NCI-H510A (cell line): Measurements from ENCODE around the gene ZNF618.

Source experiments
- DNase-seq: peaks from one replicate; lab custom pipeline; 2025; lab: John Stamatoyannopoulos, UW

Gene ZNF618

GRCh38 chr9:113912816-113913215, 36.7 kb downstream of the ZNF618 start:
- no peak for DNase-seq

GRCh38 chr9:113913426-113914195, 37.5 kb downstream of the ZNF618 start:
- no peak for DNase-seq

GRCh38 chr9:113914517-113914916, 38.4 kb downstream of the ZNF618 start:
- no peak for DNase-seq

- no peak for DNase-seq
Observed at GRCh38 chr9:113915817-113916434, 39.8 kb downstream of the ZNF618 start.

- no peak for DNase-seq
Observed at GRCh38 chr9:113916931-113917330, 40.8 kb downstream of the ZNF618 start.

- DNase-seq = no peak
Observed at GRCh38 chr9:113918697-113919350, 42.7 kb downstream of the ZNF618 start.

GRCh38 chr9:113919382-113919781, 43.3 kb downstream of the ZNF618 start:
- DNase-seq = no peak

- DNase-seq = no peak
Observed at GRCh38 chr9:113919871-113920270, 43.8 kb downstream of the ZNF618 start.

GRCh38 chr9:113920872-113921271, 44.8 kb downstream of the ZNF618 start:
- no peak for DNase-seq

GRCh38 chr9:113921396-113921925, 45.4 kb downstream of the ZNF618 start:
- no peak for DNase-seq

- DNase-seq = no peak
Observed at GRCh38 chr9:113922160-113922559, 46.1 kb downstream of the ZNF618 start.

- DNase-seq = no peak
Observed at GRCh38 chr9:113926211-113926610, 50.1 kb downstream of the ZNF618 start.

GRCh38 chr9:113927277-113927676, 51.2 kb downstream of the ZNF618 start:
- no peak for DNase-seq

GRCh38 chr9:113928269-113928668, 52.2 kb downstream of the ZNF618 start:
- DNase-seq = no peak

- no peak for DNase-seq
Observed at GRCh38 chr9:113929634-113930389, 53.7 kb downstream of the ZNF618 start.

GRCh38 chr9:113930390-113930783, 54.3 kb downstream of the ZNF618 start:
- DNase-seq = no peak

GRCh38 chr9:113931140-113931539, 55.0 kb downstream of the ZNF618 start:
- DNase-seq = no peak

GRCh38 chr9:113931777-113932176, 55.7 kb downstream of the ZNF618 start:
- DNase-seq = no peak

GRCh38 chr9:113932906-113933584, 56.9 kb downstream of the ZNF618 start:
- no peak for DNase-seq

- DNase-seq = no peak
Observed at GRCh38 chr9:113933671-113934070, 57.6 kb downstream of the ZNF618 start.

- DNase-seq = no peak
Observed at GRCh38 chr9:113934167-113934828, 58.2 kb downstream of the ZNF618 start.
